IMR-90 (cell line): ENCODE results near the gene IL20RA. TPM values are rescaled to one million over a fixed set of nuclear protein-coding genes. Genes with fewer than 3 reads are reported as not detected.

Source experiments
- ATAC-seq: fragments of 200-7000 bp; cut with Tn5 transposase; 2 replicates; pipeline ENCODE4 v1.9.1; 2020; ENCODE audit warnings: low read depth, mild to moderate bottlenecking, moderate library complexity
- BruUV-seq: library from RNA; stranded (reverse); fragments of 400-500 nt; replicated peaks from 2 replicates; lab custom pipeline; 2021; lab: Mats Ljungman, UMichigan
- CTCF ChIA-PET: fragments of 300-600 bp; formaldehyde crosslinking; extraction: SDS; loops from one replicate; lab custom pipeline; 2021; ENCODE audit warnings: antibody characterized with exemption; lab: Yijun Ruan, JAX
- POLR2A ChIA-PET: fragments of 300-600 bp; sonication (Branson Sonifier 250); formaldehyde crosslinking; loops from one replicate; lab custom pipeline; 2022; ENCODE audit warnings: antibody characterized with exemption; ENCODE audit not compliant: unreplicated experiment; lab: Charles Lee
- DNase-seq: peaks from one replicate; pipeline ENCODE4 v3.0.0; 2013
- H2AFZ ChIP-seq: replicated peaks from 2 replicates; pipeline ENCODE3; 2013; ENCODE audit warnings: low read length, mild to moderate bottlenecking; ENCODE audit not compliant: poor library complexity
- H2AK5ac ChIP-seq: 2 replicates; pipeline ENCODE4 v1.6.1; 2013; ENCODE audit warnings: low read depth, low read length, inconsistent platforms
- H2AK9ac ChIP-seq: replicated peaks from 2 replicates; pipeline ENCODE3; 2013; ENCODE audit warnings: mild to moderate bottlenecking, low read depth, low read length, moderate library complexity; ENCODE audit not compliant: poor library complexity
- H2BK120ac ChIP-seq: 2 replicates; pipeline ENCODE4 v1.6.1; 2013; ENCODE audit warnings: low read depth, low read length, inconsistent platforms
- H2BK15ac ChIP-seq: 3 replicates; pipeline ENCODE4 v1.6.1; 2013; ENCODE audit warnings: low read depth, low read length, inconsistent platforms
- H2BK20ac ChIP-seq: 2 replicates; pipeline ENCODE4 v1.6.1; 2013; ENCODE audit warnings: low read depth, mild to moderate bottlenecking, inconsistent platforms, low read length, moderate library complexity
- H2BK5ac ChIP-seq: 2 replicates; pipeline ENCODE4 v1.6.1; 2013; ENCODE audit warnings: mild to moderate bottlenecking, low read depth, low read length, inconsistent platforms; ENCODE audit not compliant: poor library complexity, severe bottlenecking
- H3K14ac ChIP-seq: replicated peaks from 2 replicates; pipeline ENCODE4 v1.6.1; 2013; ENCODE audit warnings: low read depth, low read length, inconsistent platforms
- H3K18ac ChIP-seq: 2 replicates; pipeline ENCODE4 v1.6.1; 2013; ENCODE audit warnings: low read depth, low read length, control low read depth
- H3K23ac ChIP-seq: 2 replicates; pipeline ENCODE4 v1.6.1; 2013; ENCODE audit warnings: low read depth, low read length, inconsistent platforms
- H3K27ac ChIP-seq: 2 replicates; pipeline ENCODE4 v1.5.1; 2013; ENCODE audit warnings: mild to moderate bottlenecking, control low read depth, low read length; ENCODE audit not compliant: insufficient read depth
- H3K27me3 ChIP-seq: 2 replicates; pipeline ENCODE4 v1.6.1; 2013; ENCODE audit warnings: low read length; ENCODE audit not compliant: control insufficient read depth, insufficient read depth
- H3K36me3 ChIP-seq: 2 replicates; pipeline ENCODE4 v1.6.1; 2013; ENCODE audit warnings: low read length, mixed read lengths; ENCODE audit not compliant: control insufficient read depth, insufficient read depth
- H3K4ac ChIP-seq: 2 replicates; pipeline ENCODE4 v1.6.1; 2013; ENCODE audit warnings: low read depth, low read length, inconsistent platforms
- H3K4me1 ChIP-seq: 2 replicates; pipeline ENCODE4 v1.6.1; 2013; ENCODE audit warnings: low read length, mixed read lengths; ENCODE audit not compliant: control insufficient read depth, insufficient read depth
- H3K4me2 ChIP-seq: 2 replicates; pipeline ENCODE4 v1.6.1; 2013; ENCODE audit warnings: low read depth, mild to moderate bottlenecking, control low read depth, low read length, moderate library complexity
- H3K4me3 ChIP-seq: 2 replicates; pipeline ENCODE4 v1.5.1; 2013; ENCODE audit warnings: low read depth, mild to moderate bottlenecking, control low read depth, low read length, moderate library complexity; ENCODE audit not compliant: insufficient read depth
- H3K56ac ChIP-seq: 2 replicates; pipeline ENCODE4 v1.6.1; 2013; ENCODE audit warnings: low read length, inconsistent platforms; ENCODE audit not compliant: insufficient read depth; ENCODE audit errors: extremely low read depth
- H3K79me1 ChIP-seq, 2 experiments: 2 replicates each; pipeline ENCODE4 v1.6.1; 2013; ENCODE audit warnings: low read length in 2 of 2, inconsistent platforms in 1 of 2, low read depth in 1 of 2
- H3K9ac ChIP-seq: 2 replicates; pipeline ENCODE4 v1.6.1; 2013; ENCODE audit warnings: low read depth, low read length, control low read depth
- H3K9me1 ChIP-seq: 2 replicates; pipeline ENCODE4 v1.6.1; 2013; ENCODE audit warnings: low read length, inconsistent platforms; ENCODE audit not compliant: insufficient read depth
- H3K9me3 ChIP-seq: 2 replicates; pipeline ENCODE4 v1.6.1; 2013; ENCODE audit warnings: low read length; ENCODE audit not compliant: control insufficient read depth, insufficient read depth
- H4K20me1 ChIP-seq: 2 replicates; pipeline ENCODE4 v1.6.1; 2013; ENCODE audit warnings: low read length, inconsistent platforms; ENCODE audit not compliant: insufficient read depth
- H4K5ac ChIP-seq: 2 replicates; pipeline ENCODE4 v1.6.1; 2013; ENCODE audit warnings: mild to moderate bottlenecking, low read depth, low read length, control low read depth
- H4K8ac ChIP-seq, 2 experiments: 2 replicates each; pipeline ENCODE4 v1.6.1; 2013; ENCODE audit warnings: low read depth in 2 of 2, low read length in 2 of 2, control low read depth in 1 of 2, inconsistent platforms in 1 of 2
- H4K91ac ChIP-seq: 2 replicates; pipeline ENCODE4 v1.6.1; 2013; ENCODE audit warnings: low read depth, low read length, inconsistent platforms; ENCODE audit not compliant: insufficient read depth
- CEBPB ChIP-seq: IDR thresholded peaks from 2 replicates; pipeline ENCODE4 v1.6.1; 2012; ENCODE audit warnings: low read depth, low read length, improper control_type of control experiment
- CHD1 ChIP-seq: IDR thresholded peaks from 2 replicates; pipeline ENCODE4 v1.6.1; 2012; ENCODE audit warnings: low read depth, low read length, improper control_type of control experiment
- CTCF ChIP-seq: conservative IDR thresholded peaks from 2 replicates; pipeline ENCODE4 v1.5.1; 2012; ENCODE audit warnings: mild to moderate bottlenecking, low read depth, low read length, improper control_type of control experiment
- ELK1 ChIP-seq: fragments of 150-350 bp; IDR thresholded peaks from 2 replicates; pipeline ENCODE4 v1.6.1; 2016; ENCODE audit warnings: low read depth, mild to moderate bottlenecking, low read length, moderate library complexity, borderline replicate concordance
- FOS ChIP-seq: fragments of 150-350 bp; IDR thresholded peaks from 2 replicates; pipeline ENCODE4 v1.6.1; 2016; ENCODE audit warnings: low read depth, low read length
- MAFK ChIP-seq: IDR thresholded peaks from 2 replicates; pipeline ENCODE4 v1.6.1; 2012; ENCODE audit warnings: low read depth, low read length, improper control_type of control experiment
- MAZ ChIP-seq: IDR thresholded peaks from 2 replicates; pipeline ENCODE4 v1.6.1; 2012; ENCODE audit warnings: low read depth, mild to moderate bottlenecking, low read length, improper control_type of control experiment, moderate library complexity, borderline replicate concordance
- NFE2L2 ChIP-seq: fragments of 150-350 bp; IDR thresholded peaks from 2 replicates; pipeline ENCODE4 v1.6.1; 2016; ENCODE audit warnings: low read depth, mild to moderate bottlenecking, low read length
- RAD21 ChIP-seq: IDR thresholded peaks from 2 replicates; pipeline ENCODE4 v1.6.1; 2012; ENCODE audit warnings: low read length, improper control_type of control experiment
- RFX5 ChIP-seq: IDR thresholded peaks from 2 replicates; pipeline ENCODE4 v1.8.0; 2012; ENCODE audit warnings: low read depth, mild to moderate bottlenecking, low read length, moderate library complexity
- SMC3 ChIP-seq: fragments of 150-350 bp; IDR thresholded peaks from 2 replicates; pipeline ENCODE4 v1.6.1; 2016; ENCODE audit warnings: low read depth, mild to moderate bottlenecking, antibody characterized with exemption, low read length, moderate library complexity
- dilution Hi-C: fragments of 300-500 bp; cut with HindIII; formaldehyde crosslinking; loops from one replicate; pipeline ENCODE4 v1.14.3; 2018; ENCODE audit warnings: low sequenced_read_pairs; ENCODE audit not compliant: unreplicated experiment
- in situ Hi-C: fragments of 300-500 bp; cut with MboI; formaldehyde crosslinking; loops from 3 replicates; pipeline ENCODE4 v1.14.3; 2019; ENCODE audit warnings: low sequenced_read_pairs, inconsistent platforms, mixed read lengths
- intact Hi-C: fragments of 100-400 bp; cut with micrococcal nuclease; formaldehyde crosslinking; loops from 2 replicates; pipeline ENCODE4 v1.10.0; 2022
- polyA plus RNA-seq, 3 experiments: library from polyadenylated mRNA; depleted of rRNA; stranded (reverse); fragments of >200 nt; gene quantifications; 2 replicates each; pipeline ENCODE4 v1.2.3, GENCODE V29; 2012; ENCODE audit warnings: low replicate concordance in 1 of 3
- total RNA-seq: library from RNA; depleted of rRNA; stranded (reverse); fragments of >200 nt; gene quantifications from 2 replicates; pipeline ENCODE4 v1.2.3, GENCODE V29; 2012
- TF ChIP-seq, protein P1 (sequence below): fragments of 150-350 bp; IDR thresholded peaks from 2 replicates; pipeline ENCODE4 v1.6.1; 2017; ENCODE audit warnings: mild to moderate bottlenecking, antibody characterized with exemption, low read length, low read depth

IL20RA gene
- total and polyA plus RNA-seq, 2 of the 4 experiments (the other 2 are of a cell fraction), result 0.02 TPM; not detected in 1

DNA sequence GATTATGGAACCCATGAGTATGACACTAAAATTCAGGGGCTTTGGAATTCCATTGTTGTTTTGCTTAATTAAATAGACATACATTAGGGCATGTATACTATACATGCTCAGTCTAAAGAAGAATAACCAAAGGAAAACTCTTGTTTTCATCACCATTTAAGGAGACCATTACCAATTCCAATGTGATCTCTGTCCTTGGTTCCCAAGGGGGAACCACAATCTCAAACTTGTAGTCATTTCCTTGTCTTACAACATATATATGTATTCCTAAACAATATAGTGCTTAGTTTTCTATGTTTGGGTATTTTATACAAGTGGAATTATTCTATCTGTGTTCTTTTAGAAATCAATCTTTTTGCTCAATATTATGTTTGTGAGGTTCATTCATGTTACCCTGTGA lies 49.2 kb downstream of the IL20RA start:
- no peak overlapping the region for H2BK15ac ChIP-seq
- H2BK5ac ChIP-seq, result no peak overlapping the region
- TF ChIP-seq CHD1, result no peak
- TF ChIP-seq SMC3, result no peak
- TF ChIP-seq MAFK, result no peak
- TF ChIP-seq, protein P1, sequence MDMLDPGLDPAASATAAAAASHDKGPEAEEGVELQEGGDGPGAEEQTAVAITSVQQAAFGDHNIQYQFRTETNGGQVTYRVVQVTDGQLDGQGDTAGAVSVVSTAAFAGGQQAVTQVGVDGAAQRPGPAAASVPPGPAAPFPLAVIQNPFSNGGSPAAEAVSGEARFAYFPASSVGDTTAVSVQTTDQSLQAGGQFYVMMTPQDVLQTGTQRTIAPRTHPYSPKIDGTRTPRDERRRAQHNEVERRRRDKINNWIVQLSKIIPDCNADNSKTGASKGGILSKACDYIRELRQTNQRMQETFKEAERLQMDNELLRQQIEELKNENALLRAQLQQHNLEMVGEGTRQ, result no peak
- no peak for TF ChIP-seq MAZ
- TF ChIP-seq CTCF, result no peak
- no peak for TF ChIP-seq RFX5
- TF ChIP-seq CEBPB, result no peak
- TF ChIP-seq ELK1, result no peak
- TF ChIP-seq RAD21, result no peak
- no peak for TF ChIP-seq NFE2L2
- TF ChIP-seq FOS, result no peak
- peaks cover 9% of the 10 kb centered on the region for H3K27me3 ChIP-seq
- no peaks in the 10 kb centered on the region for H3K79me1 ChIP-seq
- no peaks in the 10 kb centered on the region for H3K36me3 ChIP-seq
- dilution Hi-C loops, result no loop called here
- in situ Hi-C loops, result no loop called here
- no peak overlapping the region for H4K5ac ChIP-seq
- H3K9me3 ChIP-seq, result no peaks in the 10 kb centered on the region
- no peak overlapping the region for H4K8ac ChIP-seq
- H3K4ac ChIP-seq, result no peak overlapping the region
- no peak overlapping the region for H3K23ac ChIP-seq
- no peaks in the 10 kb centered on the region for H4K20me1 ChIP-seq
- no peak overlapping the region for H3K4me2 ChIP-seq
- DNase-seq (no peak), ATAC-seq (no peak)
- intact Hi-C loops, result no loop called here
- no peak overlapping the region for H3K9ac ChIP-seq
- POLR2A ChIA-PET, result no interaction called here
- no TSS peak for BruUV-seq
- H3K4me1 ChIP-seq, result no peaks in the 10 kb centered on the region
- no peak overlapping the region for H2AFZ ChIP-seq
- CTCF ChIA-PET, result interaction anchor here (0.6 kb wide), 1 partner anchor 653 kb away, joined by 3 read pairs; no protein-coding TSS in a partner anchor
- H2BK20ac ChIP-seq, result no peak overlapping the region
- H4K91ac ChIP-seq, result no peak overlapping the region
- H3K56ac ChIP-seq, result no peak overlapping the region
- no peak overlapping the region for H3K18ac ChIP-seq
- no peak overlapping the region for H2AK5ac ChIP-seq
- no peak overlapping the region for H2AK9ac ChIP-seq
- H3K14ac ChIP-seq, result no peak overlapping the region
- H3K4me3 ChIP-seq, result no peak overlapping the region
- no peak overlapping the region for H2BK120ac ChIP-seq
- H3K27ac ChIP-seq, result no peak overlapping the region
- H3K9me1 ChIP-seq, result no peaks in the 10 kb centered on the region
